HG03025 (cell line): Measurements from ENCODE around the gene FOLR1.
"Not testable (repeated sequence)": the region's sequence is repeated elsewhere in the genome, so short reads cannot be mapped to it uniquely, and the experiment has no call there.

ENCODE experiments used
- ATAC-seq: cut with Tn5 transposase; IDR thresholded peaks from one replicate; pipeline ENCODE4 v1.9.1; 2021; ENCODE audit warnings: mild to moderate bottlenecking, moderate library complexity; ENCODE audit not compliant: unreplicated experiment, low FRiP score

Gene FOLR1

GRCh38 chr11:72180892-72181552, 10.9 kb upstream of the FOLR1 start:
- ATAC-seq, result not testable (repeated sequence)

DNA sequence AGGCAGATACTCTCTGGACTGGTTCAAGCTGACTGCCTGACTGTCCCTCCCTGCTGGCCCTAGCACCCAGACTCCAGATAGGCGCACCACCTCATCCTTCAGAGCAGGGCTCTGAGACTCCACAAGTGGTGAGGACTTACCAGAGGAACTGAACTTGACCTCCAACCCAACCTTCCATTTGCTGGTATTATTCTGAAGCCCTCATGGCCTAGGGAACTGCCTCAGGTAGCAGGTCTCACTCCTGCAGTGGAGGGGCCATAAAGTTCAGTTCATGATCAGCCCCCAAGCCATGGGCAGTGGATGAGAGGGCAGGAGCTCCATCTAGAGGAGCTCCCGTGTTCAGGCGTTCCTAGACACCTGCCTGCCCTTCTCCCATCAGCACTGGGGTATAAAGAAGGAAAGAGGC, 10.4 kb upstream of the FOLR1 start:
- not testable (repeated sequence) for ATAC-seq

- no peak for ATAC-seq
Measured at GRCh38 chr11:72188267-72188666, 3.7 kb upstream of the FOLR1 start.

- ATAC-seq, result no peak
Measured at GRCh38 chr11:72189455-72190250, 2.3 kb upstream of the FOLR1 start.

- no peak for ATAC-seq
Measured at GRCh38 chr11:72190631-72191071, 1.3 kb upstream of the FOLR1 start.

DNA sequence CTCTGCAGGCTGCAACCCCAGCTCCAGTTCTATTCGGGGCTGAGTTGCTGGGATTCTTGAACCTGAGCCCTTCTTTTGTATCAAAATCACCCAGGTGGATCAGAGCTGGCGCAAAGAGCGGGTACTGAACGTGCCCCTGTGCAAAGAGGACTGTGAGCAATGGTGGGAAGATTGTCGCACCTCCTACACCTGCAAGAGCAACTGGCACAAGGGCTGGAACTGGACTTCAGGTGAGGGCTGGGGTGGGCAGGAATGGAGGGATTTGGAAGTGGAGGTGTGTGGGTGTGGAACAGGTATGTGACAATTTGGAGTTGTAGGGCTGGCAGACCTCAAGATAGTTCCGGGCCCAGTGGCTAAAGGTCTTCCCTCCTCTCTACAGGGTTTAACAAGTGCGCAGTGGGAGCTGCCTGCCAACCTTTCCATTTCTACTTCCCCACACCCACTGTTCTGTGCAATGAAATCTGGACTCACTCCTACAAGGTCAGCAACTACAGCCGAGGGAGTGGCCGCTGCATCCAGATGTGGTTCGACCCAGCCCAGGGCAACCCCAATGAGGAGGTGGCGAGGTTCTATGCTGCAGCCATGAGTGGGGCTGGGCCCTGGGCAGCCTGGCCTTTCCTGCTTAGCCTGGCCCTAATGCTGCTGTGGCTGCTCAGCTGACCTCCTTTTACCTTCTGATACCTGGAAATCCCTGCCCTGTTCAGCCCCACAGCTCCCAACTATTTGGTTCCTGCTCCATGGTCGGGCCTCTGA, 3.8 kb downstream of the FOLR1 start:
- ATAC-seq, result no peak

GRCh38 chr11:72201445-72201844, 9.5 kb downstream of the FOLR1 start:
- not testable (repeated sequence) for ATAC-seq

- no peak for ATAC-seq
Measured at GRCh38 chr11:72202571-72202970, 10.6 kb downstream of the FOLR1 start.

GRCh38 chr11:72203163-72203562, 11.2 kb downstream of the FOLR1 start:
- ATAC-seq, result no peak

- no peak for ATAC-seq
Measured at GRCh38 chr11:72204886-72205285, 12.9 kb downstream of the FOLR1 start.

- not testable (repeated sequence) for ATAC-seq
Measured at GRCh38 chr11:72206794-72207193, 14.9 kb downstream of the FOLR1 start.

GRCh38 chr11:72208281-72208680, 16.3 kb downstream of the FOLR1 start:
- no peak for ATAC-seq

GRCh38 chr11:72209101-72209500, 17.2 kb downstream of the FOLR1 start:
- ATAC-seq, result no peak

GRCh38 chr11:72216638-72217037, 24.7 kb downstream of the FOLR1 start, which contains the start of gene FOLR2:
Gene FOLR2 (plus strand): TSS chr11:72216794. CDS start chr11:72218585, 1,791 bp downstream.
- no peak for ATAC-seq

GRCh38 chr11:72217841-72218240, 25.9 kb downstream of the FOLR1 start:
- ATAC-seq, result no peak

GRCh38 chr11:72218251-72218745, 26.4 kb downstream of the FOLR1 start:
- ATAC-seq, result no peak

DNA sequence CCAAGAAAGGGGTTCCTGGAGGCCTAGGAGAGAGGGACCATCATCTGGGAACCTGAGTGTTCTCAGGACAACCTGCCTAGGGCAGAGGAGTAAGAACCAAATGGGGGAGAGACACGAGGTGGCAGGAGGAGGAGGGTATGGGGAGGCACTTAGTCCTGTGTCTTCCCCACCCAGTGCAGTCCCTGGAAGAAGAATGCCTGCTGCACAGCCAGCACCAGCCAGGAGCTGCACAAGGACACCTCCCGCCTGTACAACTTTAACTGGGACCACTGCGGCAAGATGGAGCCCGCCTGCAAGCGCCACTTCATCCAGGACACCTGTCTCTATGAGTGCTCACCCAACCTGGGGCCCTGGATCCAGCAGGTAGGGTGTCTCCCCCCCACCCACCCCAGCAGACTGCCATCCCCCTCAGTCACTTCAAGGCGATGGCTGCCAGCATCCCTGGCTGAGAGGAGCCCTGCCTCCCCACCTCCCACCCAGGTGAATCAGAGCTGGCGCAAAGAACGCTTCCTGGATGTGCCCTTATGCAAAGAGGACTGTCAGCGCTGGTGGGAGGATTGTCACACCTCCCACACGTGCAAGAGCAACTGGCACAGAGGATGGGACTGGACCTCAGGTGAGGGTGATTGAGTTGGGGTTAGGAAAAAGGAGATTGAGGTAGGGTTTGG, 28.9 kb downstream of the FOLR1 start:
- no peak for ATAC-seq

DNA sequence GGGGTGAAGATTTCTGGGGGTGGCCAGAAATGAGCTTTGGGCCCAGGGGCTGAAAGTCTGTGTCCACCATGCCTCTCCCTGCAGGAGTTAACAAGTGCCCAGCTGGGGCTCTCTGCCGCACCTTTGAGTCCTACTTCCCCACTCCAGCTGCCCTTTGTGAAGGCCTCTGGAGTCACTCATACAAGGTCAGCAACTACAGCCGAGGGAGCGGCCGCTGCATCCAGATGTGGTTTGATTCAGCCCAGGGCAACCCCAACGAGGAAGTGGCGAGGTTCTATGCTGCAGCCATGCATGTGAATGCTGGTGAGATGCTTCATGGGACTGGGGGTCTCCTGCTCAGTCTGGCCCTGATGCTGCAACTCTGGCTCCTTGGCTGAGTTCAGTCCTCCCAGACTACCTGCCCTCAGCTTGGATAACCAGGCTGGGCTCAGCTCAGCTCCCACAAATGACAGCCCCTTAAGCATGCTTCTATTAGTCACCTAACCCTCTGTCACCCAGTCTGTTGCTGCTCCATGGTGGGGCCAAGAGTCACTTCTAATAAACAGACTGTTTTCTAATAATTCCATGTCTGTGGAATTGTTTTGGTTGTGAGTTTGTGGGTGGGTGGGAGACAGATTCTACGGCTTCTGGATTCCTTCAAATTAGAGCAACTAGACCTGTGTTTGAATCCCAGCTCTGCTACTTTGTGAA, 29.6 kb downstream of the FOLR1 start:
- ATAC-seq, result no peak

GRCh38 chr11:72222106-72222891, 30.4 kb downstream of the FOLR1 start:
- ATAC-seq, result no peak
